Activated T-helper 9 cell treated with anti-CD3 and anti-CD28 coated beads, Interleukin-2, amount 50 U/mL, for 16 hours (primary cell): ENCODE data around the gene KLF12.

Source experiments
- DNase-seq: peaks from one replicate; pipeline ENCODE4 v3.0.0-alpha.2; 2020; ENCODE audit warnings: low read depth

The KLF12 gene

GRCh38 chr13:74103970-74104555 lies 30.1 kb downstream of the KLF12 start:
- DNase-seq = no peak

- DNase-seq = no peak
Observed at GRCh38 chr13:74103196-74103595, 31.0 kb downstream of the KLF12 start.

GRCh38 chr13:74102691-74103090 lies 31.5 kb downstream of the KLF12 start:
- DNase-seq = no peak

- DNase-seq = no peak
Observed at GRCh38 chr13:74101436-74101835, 32.8 kb downstream of the KLF12 start.

- DNase-seq = no peak
Observed at GRCh38 chr13:74098077-74098476, 36.1 kb downstream of the KLF12 start.

GRCh38 chr13:74097116-74097515 lies 37.1 kb downstream of the KLF12 start:
- DNase-seq = no peak

- no peak for DNase-seq
Observed at GRCh38 chr13:74093691-74094090, 40.5 kb downstream of the KLF12 start.

- no peak for DNase-seq
Observed at GRCh38 chr13:74092711-74093110, 41.5 kb downstream of the KLF12 start.

GRCh38 chr13:74090869-74091605 lies 43.2 kb downstream of the KLF12 start:
- no peak for DNase-seq

- DNase-seq = no peak
Observed at GRCh38 chr13:74090397-74090796, 43.8 kb downstream of the KLF12 start.

GRCh38 chr13:74087357-74087756 lies 46.8 kb downstream of the KLF12 start:
- no peak for DNase-seq
